KMS-11 (cell line): ENCODE measurements around the gene SPRYD3.
A peak's percentile ranks its signal among the peaks of the same experiment; 100 is the strongest.

Source experiments
- H2AFZ ChIP-seq: fragments of 200-600 bp; sonication (generic); 2 replicates; pipeline ENCODE4 v1.6.1; 2016; ENCODE audit warnings: antibody characterized with exemption, mixed run types, low read depth
- H3K27ac ChIP-seq: fragments of 200-600 bp; sonication (generic); 2 replicates; pipeline ENCODE4 v1.6.1; 2016; ENCODE audit warnings: mild to moderate bottlenecking, mixed run types
- H3K27me3 ChIP-seq: fragments of 200-600 bp; sonication (generic); 2 replicates; pipeline ENCODE4 v1.6.1; 2017; ENCODE audit warnings: mild to moderate bottlenecking, low read depth, mixed run types, moderate library complexity; ENCODE audit not compliant: insufficient read depth
- H3K36me3 ChIP-seq: fragments of 200-600 bp; sonication (generic); 2 replicates; pipeline ENCODE4 v1.6.1; 2017; ENCODE audit warnings: mild to moderate bottlenecking, mixed run types; ENCODE audit not compliant: insufficient read depth
- H3K4me1 ChIP-seq: fragments of 200-600 bp; sonication (generic); 2 replicates; pipeline ENCODE4 v1.6.1; 2016; ENCODE audit warnings: mild to moderate bottlenecking, low read depth, mixed run types; ENCODE audit not compliant: poor library complexity, severe bottlenecking
- H3K4me2 ChIP-seq: fragments of 200-600 bp; sonication (generic); 2 replicates; pipeline ENCODE4 v1.7.0; 2016; ENCODE audit warnings: mild to moderate bottlenecking, mixed run types
- H3K4me3 ChIP-seq: fragments of 200-600 bp; sonication (generic); IDR thresholded peaks from 2 replicates; pipeline ENCODE4 v1.6.1; 2017; ENCODE audit warnings: low read depth, low read length, mixed read lengths; ENCODE audit not compliant: insufficient read depth
- H3K79me2 ChIP-seq: fragments of 200-600 bp; sonication (generic); 2 replicates; pipeline ENCODE4 v1.6.1; 2016; ENCODE audit warnings: low read depth, mixed run types; ENCODE audit not compliant: insufficient read depth
- H3K9ac ChIP-seq: fragments of 200-600 bp; sonication (generic); 2 replicates; pipeline ENCODE4 v1.6.1; 2016; ENCODE audit warnings: mild to moderate bottlenecking, mixed run types
- H4K20me1 ChIP-seq: fragments of 200-600 bp; sonication (generic); 2 replicates; pipeline ENCODE4 v1.6.1; 2016; ENCODE audit warnings: mild to moderate bottlenecking, mixed run types; ENCODE audit not compliant: insufficient read depth
- TF ChIP-seq, protein P1 (sequence below): fragments of 200-600 bp; sonication (generic); conservative IDR thresholded peaks from 2 replicates; pipeline ENCODE4 v1.6.1; 2017; ENCODE audit warnings: low read depth, mild to moderate bottlenecking, antibody characterized with exemption, low read length, moderate library complexity, mixed read lengths

Gene SPRYD3

GRCh38 chr12:53105712-53106439, 26.7 kb upstream of the SPRYD3 start:
- H3K9ac ChIP-seq: no peak overlapping the region
- no peak overlapping the region for H3K27ac ChIP-seq
- H4K20me1 ChIP-seq: no peaks in the 10 kb centered on the region
- peaks cover 41% of the 10 kb centered on the region for H3K4me1 ChIP-seq
- H3K36me3 ChIP-seq: no peaks in the 10 kb centered on the region
- H3K4me2 ChIP-seq: no peak overlapping the region
- H3K27me3 ChIP-seq: no peaks in the 10 kb centered on the region
- TF ChIP-seq, protein P1, sequence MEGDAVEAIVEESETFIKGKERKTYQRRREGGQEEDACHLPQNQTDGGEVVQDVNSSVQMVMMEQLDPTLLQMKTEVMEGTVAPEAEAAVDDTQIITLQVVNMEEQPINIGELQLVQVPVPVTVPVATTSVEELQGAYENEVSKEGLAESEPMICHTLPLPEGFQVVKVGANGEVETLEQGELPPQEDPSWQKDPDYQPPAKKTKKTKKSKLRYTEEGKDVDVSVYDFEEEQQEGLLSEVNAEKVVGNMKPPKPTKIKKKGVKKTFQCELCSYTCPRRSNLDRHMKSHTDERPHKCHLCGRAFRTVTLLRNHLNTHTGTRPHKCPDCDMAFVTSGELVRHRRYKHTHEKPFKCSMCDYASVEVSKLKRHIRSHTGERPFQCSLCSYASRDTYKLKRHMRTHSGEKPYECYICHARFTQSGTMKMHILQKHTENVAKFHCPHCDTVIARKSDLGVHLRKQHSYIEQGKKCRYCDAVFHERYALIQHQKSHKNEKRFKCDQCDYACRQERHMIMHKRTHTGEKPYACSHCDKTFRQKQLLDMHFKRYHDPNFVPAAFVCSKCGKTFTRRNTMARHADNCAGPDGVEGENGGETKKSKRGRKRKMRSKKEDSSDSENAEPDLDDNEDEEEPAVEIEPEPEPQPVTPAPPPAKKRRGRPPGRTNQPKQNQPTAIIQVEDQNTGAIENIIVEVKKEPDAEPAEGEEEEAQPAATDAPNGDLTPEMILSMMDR: no peak
- no peaks in the 10 kb centered on the region for H3K79me2 ChIP-seq
- no peak overlapping the region for H2AFZ ChIP-seq
- no peak overlapping the region for H3K4me3 ChIP-seq

GRCh38 chr12:53105256-53105655, 26.1 kb upstream of the SPRYD3 start:
- Histone ChIP-seq H3K9ac (no peak overlapping the region), H3K36me3 (no peaks in the 10 kb centered on the region), H3K4me3 (no peak overlapping the region), H3K4me1 (peaks cover 41% of the 10 kb centered on the region), H3K27me3 (no peaks in the 10 kb centered on the region), H3K79me2 (no peaks in the 10 kb centered on the region), H3K27ac (no peak overlapping the region), H2AFZ (no peak overlapping the region), H4K20me1 (no peaks in the 10 kb centered on the region), H3K4me2 (no peak overlapping the region)
- TF ChIP-seq, protein P1: no peak

- H4K20me1 ChIP-seq: no peaks in the 10 kb centered on the region
- peak overlapping the region; percentile 34 for H3K4me2 ChIP-seq
- no peak overlapping the region for H3K27ac ChIP-seq
- no peaks in the 10 kb centered on the region for H3K79me2 ChIP-seq
- no peaks in the 10 kb centered on the region for H3K36me3 ChIP-seq
- peaks cover 47% of the 10 kb centered on the region for H3K4me1 ChIP-seq
- H3K27me3 ChIP-seq: no peaks in the 10 kb centered on the region
- 0 out of 2 replicates have a peak overlapping the region, but pooled peaks have one; percentile 34 for H2AFZ ChIP-seq
- H3K9ac ChIP-seq: no peak overlapping the region
- TF ChIP-seq, protein P1: no peak
- H3K4me3 ChIP-seq: no peak overlapping the region
Measured at GRCh38 chr12:53103860-53104305, 24.7 kb upstream of the SPRYD3 start.

DNA sequence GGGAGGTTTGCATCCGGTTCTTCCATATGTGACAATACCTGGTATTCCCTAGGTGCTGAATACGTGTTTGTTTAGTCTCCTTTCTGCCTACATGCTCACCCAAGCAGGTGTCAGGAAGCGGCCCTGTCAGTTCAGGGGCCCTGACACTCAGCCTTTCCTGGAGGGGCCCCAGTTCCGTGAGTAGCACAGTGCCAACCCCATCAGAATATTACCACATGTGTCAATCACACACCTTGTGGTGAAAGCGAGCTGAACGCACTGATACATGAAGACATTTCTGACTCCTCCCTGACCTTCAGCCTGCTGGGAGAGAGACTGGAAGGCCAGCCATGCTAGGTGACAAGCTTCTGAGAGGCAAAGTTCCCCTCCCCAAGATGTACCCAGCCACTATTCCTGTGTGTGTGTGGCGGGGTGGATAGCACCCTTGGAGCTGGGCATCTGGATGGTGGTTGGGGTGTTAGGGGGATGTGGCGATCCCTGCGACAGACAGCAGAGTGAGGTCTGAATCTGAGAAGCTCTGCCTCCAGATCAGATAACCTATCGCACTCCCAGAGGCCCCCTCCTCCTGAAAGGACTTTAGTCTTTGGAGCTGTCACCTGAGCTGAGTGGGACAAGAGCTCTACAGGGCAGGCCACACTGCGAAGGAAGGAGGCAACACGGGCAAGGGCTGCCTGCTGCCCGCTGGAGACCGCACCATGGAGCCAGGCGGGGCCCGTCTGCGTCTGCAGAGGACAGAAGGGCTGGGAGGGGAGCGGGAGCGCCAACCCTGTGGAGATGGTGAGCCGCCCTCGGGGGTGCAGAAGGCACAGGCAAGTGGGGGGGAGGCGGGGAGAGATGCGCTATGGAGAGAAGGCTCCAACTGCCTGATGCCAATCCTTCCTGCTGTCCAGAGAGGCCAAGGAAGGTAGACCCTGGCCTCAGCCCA, 24.0 kb upstream of the SPRYD3 start, which contains the start of gene SOAT2:
Gene SOAT2 (plus strand): TSS at position 604 of the 925 bp plus-strand sequence. CDS start 92 bp downstream, at position 696.
- Histone ChIP-seq H3K27ac (no peak within 1 kb of the TSS), H2AFZ (0 out of 2 replicates have a peak within 1 kb of the TSS, but pooled peaks have one; percentile 34), H3K4me2 (peak within 1 kb of the TSS; percentile 34), H3K36me3 (no peaks in the 10 kb centered on the region), H3K79me2 (no peaks in the 10 kb centered on the region), H4K20me1 (no peaks in the 10 kb centered on the region), H3K9ac (no peak within 1 kb of the TSS), H3K27me3 (no peaks in the 10 kb centered on the region), H3K4me3 (no peak within 1 kb of the TSS), H3K4me1 (peaks cover 47% of the 10 kb centered on the region)
- TF ChIP-seq, protein P1: no peak
